Superior temporal gyrus (tissue), 1 donor: ENCODE data around the gene ARID3B.

Experiments used
- DNase-seq: peaks from one replicate; pipeline ENCODE4 v3.0.0-alpha.2; 2016; ENCODE audit errors: extremely low spot score

ARID3B gene

DNA sequence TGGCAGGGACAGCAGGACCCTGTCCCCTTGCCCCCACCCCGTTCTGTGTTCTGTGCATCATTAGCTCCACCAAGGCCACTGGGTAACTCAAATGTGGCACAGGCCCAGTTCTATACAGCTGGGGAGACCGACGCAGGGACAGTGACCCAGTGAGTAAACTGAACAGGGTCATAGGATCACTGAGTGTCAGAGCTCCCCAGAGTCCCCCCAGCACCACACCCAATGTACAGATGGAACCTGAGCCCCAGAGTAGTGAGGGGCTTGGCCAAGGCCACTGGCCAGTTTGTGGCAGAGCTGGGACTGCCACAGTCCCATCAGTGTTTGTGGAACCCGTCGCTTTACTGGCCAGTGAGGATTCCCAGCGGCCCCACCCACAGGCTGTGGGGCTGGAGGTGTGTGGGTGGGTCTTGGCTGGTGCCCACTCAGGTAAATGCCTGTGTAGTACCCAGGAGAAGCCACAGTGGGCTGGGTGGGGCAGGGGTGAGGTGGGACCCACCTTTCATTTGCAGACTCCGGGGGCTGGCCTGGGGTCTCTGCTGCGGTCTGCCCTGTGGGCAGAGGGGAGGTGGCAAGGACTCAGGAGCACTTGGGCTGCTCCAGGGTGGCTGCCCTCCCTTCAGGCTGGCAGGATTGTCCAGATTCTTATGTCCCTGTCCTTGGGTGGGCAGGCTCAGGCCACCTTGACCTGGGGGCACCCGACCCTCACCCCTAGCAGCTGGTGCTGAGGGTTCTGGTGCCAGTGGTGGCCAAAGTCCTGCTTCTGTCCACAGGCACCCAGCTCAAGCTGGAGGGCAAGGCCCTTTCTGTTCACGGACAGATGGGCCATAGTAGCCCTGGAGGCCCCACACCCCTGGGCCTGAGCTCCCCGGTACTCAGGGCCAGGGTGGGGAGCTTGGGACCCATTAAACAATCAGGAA is 63.0 kb downstream of the ARID3B start:
- DNase-seq: no peak

- no peak for DNase-seq
These were observed 64.2 kb downstream of the ARID3B start for GRCh38 chr15:74604983-74605794.

GRCh38 chr15:74605795-74606150 is 64.8 kb downstream of the ARID3B start:
- no peak for DNase-seq

DNA sequence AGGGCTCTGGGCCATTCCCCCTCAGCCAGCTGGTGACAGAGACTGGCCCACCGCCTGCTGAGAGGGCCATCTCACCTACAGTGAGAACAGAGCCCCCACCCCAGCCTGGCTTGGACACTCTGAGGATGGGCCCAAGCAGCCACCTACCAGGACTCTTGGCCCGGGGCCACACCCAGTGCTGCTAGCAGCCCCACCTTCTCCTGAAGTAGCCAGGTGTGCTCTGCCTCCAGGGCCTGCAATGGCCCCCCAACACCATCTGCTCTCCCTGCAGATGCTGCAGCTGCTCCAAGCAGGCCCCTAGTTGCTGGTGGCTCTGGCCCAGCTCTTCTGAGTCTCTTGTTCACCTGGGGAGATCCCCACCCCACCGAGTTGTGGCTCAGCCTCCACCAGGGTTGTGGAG is 67.8 kb downstream of the ARID3B start:
- no peak for DNase-seq

- DNase-seq: no peak
These were observed 68.9 kb downstream of the ARID3B start for GRCh38 chr15:74609938-74610301.

- no peak for DNase-seq
These were observed 69.4 kb downstream of the ARID3B start for GRCh38 chr15:74610302-74610951.

- no peak for DNase-seq
These were observed 70.3 kb downstream of the ARID3B start for GRCh38 chr15:74611341-74611740.

- DNase-seq: no peak
These were observed 70.8 kb downstream of the ARID3B start for GRCh38 chr15:74611834-74612233.

GRCh38 chr15:74612677-74613076 is 71.7 kb downstream of the ARID3B start:
- DNase-seq: no peak

DNA sequence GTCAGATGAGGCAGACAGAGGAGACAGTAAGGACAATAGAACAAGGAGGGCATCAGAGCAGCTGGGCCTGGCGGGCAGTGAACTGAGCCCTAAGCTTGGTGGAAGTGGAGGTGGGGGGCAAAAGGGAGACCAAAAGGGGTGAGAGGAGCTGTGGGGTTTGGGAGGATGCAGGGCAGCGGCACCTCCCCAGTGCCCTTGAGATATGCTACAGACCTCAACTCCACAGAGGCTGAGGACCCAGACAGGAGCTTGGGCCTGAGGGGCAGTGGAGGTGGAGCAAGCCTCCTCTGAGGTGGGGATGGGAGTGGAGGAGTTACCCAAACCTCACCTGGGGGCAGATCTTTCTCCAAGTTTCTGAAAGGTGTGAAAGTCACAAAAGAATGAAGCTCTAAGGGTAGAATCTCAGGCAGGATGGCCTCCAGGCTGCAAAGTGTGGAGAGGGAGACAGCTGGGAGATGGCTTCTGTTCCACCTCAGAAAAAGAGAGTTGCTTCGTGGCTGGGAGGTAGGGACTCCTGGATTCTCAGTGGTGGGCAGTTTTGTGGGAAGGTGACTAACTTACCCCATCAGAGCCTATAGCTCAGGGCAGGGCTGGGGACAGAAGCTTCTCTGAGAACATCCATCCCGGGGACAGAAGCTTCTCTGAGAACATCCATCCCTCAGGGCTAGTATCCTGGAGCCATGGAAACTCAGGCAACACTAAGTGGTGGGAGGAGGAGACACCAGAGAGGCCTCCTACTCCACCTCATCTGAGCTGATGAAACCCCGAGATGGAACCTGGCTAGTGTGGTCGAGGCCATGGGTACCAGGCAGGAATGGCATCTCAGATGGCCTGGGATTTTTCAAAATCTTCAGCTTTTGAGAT is 72.3 kb downstream of the ARID3B start:
- DNase-seq: no peak

DNA sequence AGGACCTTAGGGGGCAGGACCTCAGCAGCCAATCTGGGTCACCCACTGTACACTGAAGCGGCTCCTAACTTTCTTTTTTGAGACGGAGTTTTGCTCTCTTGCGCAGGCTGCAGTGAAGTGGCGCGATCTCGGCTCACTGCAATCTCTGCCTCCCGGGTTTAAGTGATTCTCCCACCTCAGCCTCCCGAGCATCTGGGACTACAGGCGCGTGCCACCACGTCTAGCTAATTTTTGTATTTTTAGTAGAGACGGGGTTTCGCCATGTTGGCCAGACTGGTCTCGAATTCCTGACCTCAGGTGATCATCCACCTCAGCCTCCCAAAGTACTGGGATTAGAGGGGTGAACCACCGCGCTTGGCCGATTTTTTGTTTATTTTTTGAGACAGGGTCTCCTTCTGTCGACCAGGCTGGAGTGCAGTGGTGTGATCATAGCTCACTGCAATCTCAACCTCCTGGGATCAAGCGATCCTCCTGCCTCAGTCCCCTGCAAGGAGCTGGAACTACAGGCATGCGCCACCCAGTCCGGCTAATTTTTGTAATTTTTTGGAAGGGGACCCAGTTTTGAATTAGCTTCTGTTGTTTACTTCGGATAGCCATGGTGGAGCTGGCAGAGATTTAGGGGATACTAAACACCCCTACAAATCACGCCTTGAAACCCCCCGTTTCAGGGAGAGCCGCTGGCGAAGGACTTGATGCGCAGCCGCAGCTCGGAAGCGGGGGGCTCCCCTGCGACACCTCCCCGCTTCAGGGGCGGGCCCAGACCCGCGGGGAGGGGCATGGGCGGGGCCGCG is 73.1 kb downstream of the ARID3B start:
- peak; percentile 74 for DNase-seq

DNA sequence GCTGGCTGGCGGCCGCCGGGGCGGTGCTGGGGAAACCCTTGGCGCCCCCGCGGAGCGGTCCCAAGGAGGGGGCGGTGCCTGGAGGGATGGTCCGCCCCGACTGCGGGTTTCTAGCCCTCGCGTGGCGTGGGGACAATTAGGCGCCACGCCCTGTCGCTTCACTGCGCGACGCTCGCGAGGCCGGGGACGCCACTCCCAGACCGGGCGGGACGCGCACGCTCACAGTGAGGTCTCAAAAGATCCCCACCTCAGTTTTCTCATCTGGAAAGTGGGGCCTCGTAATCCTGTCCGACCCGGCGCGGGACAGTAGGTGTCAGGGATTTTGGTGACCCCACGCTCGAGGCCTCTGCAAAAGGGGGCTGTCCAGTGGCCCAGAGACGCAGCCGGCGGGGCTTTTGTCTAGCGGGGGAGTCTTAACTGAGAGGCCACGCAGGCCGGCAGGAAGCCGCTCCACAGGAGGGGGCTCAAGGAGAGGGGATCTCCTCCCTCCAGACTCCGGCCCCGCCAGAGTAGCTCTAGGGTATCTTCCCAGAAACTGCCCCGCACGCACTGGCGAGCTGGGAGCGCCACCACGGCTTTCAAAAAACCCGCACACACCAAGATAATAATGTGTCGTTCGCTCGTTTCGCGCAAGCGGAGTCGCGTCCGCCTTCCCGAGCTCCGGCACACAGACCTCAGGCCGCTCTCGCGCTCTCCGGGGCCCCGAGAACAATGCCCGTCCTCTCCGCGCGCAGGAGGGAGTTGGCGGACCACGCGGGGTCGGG is 73.9 kb downstream of the ARID3B start:
- DNase-seq: peak; percentile 51

- peak; percentile 93 for DNase-seq
These were observed 74.7 kb downstream of the ARID3B start, which contains the start of gene CLK3 for GRCh38 chr15:74615508-74616365. TSS of gene CLK3 (plus strand) at chr15:74615836. CDS start at chr15:74619197, 3,361 bp downstream.

DNA sequence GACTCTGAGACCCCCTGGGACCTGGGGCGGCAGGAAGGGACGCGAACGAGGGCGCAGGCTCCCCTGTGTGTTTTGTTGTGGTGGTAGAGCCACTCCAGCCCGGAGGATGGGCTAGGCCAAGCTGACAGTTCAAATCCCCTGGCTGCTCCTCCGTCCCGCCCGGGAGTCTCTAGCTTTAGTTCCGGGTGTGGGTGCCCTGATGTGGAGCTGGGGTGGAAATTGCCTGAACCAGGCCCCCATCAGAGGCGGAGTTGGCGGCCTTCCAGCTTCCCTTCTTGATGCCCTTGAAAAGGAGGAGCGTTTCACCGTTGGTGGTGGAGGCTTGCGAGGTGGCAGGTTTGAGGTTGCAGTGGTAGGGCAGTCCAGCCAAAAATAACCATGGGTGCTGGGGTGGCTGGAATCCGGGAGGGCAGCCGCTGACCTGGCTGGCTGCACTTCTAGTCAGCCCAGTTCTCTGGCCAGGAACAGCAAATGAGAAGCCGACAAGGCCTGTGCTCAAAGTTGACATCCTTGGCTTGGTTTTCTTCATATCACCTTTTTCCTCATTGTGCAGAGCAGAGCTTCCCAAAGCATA is 75.4 kb downstream of the ARID3B start:
- no peak for DNase-seq

DNA sequence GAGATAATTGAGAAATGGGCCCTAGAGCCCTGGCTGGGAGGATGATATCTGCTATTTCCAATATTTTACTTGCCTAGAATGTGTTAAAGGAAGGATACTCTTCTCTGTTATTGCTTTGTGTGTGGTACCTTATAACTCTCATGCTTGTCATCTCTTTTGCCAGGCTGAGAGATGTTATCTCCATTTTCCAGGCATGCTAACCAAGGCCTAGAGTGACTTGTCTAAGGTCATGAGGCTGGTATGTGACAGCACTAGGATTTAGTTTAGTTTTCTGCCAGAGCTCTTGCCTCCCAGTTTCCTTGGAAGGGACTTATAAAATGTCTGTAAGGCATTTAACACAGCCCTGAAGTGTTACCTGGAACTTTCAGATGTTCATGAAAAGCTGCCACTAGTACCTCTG is 76.0 kb downstream of the ARID3B start:
- DNase-seq: no peak

DNA sequence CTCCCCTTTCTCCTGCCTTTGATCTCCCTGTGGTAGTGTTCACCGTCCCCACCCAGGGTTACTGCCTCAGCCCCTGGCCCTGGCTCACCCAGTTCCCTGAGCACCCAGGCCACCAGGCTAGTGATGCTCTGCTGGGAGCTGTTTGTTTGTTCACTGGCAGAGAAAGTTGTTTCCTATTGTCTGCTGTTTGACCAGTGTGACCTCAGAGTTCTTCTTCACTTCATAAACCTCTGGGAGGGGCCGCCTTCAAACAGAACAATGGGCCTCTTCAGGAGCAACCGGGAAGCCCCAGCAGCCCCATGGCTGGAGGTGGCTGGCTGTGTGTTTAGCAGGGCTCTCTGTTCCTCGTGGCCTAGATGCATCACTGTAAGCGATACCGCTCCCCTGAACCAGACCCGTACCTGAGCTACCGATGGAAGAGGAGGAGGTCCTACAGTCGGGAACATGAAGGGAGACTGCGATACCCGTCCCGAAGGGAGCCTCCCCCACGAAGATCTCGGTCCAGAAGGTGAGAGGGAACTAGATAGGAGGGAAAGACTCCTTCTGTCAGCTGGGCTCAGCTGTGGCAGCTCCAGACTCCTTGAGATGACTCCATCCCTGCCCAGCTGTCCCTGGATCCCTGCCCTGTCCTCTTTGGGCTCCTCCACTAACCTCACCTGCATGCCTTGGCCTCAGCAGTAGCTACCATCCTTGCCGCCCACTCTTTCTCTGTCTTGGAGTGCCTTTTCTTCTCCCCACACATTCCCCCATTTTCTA is 78.0 kb downstream of the ARID3B start:
- DNase-seq: no peak

DNA sequence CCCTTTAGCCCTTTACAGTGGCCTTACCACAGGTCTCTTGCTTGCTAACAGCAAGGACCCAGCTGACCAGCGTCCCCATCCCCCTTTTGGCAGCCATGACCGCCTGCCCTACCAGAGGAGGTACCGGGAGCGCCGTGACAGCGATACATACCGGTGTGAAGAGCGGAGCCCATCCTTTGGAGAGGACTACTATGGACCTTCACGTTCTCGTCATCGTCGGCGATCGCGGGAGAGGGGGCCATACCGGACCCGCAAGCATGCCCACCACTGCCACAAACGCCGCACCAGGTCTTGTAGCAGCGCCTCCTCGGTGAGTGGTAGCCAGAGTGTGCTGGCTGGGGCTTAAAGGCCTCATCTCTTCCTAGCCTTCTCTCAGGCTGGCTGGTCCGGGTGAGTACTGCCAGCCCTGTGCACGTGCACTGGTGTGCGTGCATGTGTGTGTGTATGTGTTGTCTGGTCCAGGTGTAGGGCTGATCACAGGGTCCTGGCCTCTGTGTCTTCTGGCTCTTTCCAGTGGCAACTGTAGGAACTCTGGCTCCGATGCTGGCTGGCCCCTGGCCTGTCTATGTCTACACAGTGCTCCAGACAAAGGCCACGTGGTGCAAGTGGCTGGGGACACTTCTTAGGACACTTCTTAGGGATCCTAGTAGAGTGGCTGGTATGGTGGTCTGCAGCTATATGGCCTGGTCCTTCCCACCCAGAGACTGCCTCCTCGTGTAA is 79.1 kb downstream of the ARID3B start:
- DNase-seq: no peak
